Kidney tubule cell (primary cell): ENCODE results near the gene RNF123.
A peak's percentile ranks its signal among the peaks of the same experiment; 100 is the strongest.

ENCODE experiments used
- DNase-seq: peaks from one replicate; pipeline ENCODE4 v3.0.0-alpha.2; 2018; ENCODE audit warnings: low spot score

RNF123 gene

DNA sequence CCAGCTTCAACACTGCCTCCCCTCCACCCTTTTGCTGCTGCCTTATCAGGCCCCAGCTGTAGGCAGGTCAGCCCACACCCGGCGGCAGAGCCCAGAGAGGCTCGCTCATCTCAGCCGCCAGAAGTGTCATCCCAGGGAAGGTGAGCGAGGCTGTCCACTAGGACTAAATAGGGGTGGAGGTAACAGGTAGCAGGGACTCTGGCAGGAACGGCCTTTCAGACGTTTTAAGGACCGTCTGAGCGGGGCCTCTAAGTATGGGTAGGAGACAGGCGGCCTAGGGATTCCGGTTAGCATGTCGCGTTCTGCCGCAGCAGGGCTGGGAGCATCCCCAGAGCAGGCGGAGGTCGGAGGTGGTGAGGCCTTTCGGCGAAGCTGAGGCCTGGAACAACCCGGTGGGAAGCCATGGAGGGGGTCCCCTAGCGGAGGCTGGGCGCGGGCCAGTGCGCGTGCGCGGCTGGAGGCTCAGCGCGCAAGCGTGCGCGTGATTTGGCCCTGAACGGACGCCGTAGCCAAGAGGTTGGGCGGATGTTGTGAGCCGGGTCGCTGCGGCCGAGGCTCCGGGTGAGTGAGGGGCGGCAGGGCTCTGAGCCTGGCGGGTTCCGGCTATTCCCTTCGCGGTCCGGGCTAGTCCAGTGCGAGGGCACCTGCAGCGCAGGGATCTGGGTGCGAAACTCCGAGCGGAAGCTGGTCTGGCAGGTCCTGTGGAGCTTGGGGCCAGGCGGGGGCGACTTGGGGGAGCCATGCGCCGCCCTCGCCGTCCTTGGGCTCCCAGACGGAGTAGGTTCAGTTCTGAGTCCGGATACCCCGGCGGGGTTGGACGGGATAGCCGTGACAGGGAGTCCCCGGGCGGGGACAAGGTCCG lies at the start of gene RNF123, which contains the start of gene MST1:
Gene RNF123 (plus strand): TSS at position 512 of the 862 bp plus-strand sequence. CDS start 1,609 bp downstream, outside the sequence.
Gene MST1 (minus strand): TSS at position 429 of the 862 bp plus-strand sequence. CDS start 783 bp downstream, outside the sequence.
- DNase-seq, result peak; percentile 90

DNA sequence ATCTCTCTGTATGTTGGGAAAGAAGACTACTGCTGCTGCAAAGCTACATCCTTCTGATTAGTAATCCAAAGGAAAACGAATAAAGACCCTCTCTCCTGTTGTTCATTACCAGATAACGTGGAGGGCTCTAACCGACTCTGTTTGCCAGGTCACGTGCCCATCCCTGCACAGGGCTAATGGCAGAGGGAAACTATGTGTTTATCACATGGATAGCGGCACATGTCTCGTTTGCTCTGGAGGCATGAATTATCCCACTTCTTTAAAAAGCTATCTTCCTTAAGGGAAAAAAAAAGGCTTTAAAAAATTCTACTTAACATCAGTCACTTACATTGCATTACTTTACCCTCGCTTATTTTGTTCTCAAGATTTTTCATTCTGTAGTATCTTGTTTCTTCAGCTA lies 48.1 kb upstream of the RNF123 start:
- no peak for DNase-seq

DNA sequence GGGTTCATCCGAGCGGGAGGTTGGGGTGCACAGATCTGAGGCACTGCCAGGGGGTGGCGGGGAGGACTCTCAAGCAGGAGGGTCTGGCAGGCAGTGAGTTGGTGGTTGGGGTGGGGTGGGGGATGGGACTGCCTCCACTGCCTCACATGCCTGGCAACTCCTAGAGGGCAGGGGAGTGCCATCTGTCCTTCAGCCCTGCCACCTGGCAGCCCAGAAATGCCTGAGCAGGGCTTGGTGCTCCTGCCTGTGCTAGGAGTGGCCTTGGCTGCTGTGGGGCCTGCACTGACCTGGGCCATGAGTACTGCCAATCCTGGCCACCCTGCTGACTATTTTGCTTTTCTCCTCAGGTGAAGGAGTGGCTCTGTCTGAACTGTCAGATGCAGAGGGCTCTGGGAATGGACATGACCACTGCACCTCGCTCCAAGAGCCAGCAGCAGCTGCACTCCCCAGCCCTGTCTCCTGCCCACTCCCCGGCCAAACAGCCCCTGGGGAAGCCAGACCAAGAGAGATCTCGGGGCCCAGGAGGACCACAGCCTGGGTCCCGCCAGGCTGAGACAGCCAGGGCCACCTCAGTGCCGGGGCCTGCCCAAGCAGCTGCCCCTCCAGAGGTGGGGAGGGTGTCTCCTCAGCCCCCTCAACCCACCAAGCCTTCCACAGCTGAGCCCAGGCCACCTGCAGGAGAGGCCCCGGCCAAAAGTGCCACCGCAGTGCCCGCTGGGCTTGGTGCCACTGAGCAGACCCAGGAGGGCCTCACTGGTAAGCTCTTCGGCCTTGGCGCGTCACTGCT lies 47.2 kb upstream of the RNF123 start:
- DNase-seq, result no peak

DNA sequence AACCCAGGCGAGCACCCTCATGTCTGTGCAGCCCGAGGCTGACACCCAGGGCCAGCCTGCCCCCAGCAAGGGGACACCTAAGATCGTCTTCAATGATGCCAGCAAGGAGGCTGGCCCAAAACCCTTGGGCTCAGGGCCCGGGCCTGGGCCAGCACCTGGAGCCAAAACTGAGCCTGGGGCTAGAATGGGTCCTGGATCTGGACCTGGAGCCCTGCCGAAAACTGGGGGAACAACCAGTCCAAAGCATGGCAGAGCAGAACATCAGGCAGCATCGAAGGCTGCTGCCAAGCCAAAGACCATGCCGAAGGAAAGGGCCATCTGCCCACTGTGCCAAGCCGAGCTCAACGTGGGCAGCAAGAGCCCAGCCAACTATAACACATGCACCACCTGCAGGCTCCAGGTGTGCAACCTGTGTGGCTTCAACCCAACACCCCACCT lies 46.6 kb upstream of the RNF123 start:
- DNase-seq, result no peak

DNA sequence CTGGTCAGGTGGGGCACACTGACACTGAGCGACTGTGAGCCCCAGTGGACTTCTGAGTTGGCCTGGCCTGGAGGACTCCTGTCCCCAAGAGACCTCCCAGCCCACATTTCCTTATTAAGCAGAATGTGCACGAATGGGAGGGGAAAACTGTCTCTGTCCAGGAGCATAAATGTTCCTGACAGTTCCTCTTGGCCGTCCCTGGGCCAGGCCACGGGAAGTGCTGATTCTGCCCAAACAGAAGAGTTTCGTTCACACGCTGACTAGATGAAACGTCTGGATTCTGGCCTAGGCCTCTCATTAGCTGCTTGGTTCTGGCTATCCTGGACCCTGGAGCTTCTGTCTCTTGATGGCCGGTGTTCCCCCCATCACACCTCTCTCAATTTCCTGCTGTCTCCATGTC lies 44.7 kb upstream of the RNF123 start:
- no peak for DNase-seq

DNA sequence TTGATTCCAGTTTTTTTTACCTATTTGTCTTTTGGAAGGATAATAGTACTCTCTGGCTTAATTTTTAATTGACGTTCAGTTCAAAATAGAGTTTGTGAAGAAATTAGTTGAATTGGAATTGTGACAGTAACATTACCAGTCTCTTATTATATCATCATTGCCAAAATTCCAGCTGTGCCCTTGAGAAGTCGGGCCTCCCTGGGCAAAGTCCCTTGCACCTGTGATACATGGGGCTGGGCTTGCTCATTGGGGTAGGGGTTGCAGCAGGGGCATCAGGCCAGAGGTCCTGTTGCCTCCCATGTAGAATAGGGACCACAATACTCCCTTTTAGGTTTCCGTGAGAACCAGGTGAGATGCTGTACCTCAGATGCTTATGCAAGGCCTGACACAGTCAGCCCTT lies 43.1 kb upstream of the RNF123 start:
- DNase-seq, result no peak

DNA sequence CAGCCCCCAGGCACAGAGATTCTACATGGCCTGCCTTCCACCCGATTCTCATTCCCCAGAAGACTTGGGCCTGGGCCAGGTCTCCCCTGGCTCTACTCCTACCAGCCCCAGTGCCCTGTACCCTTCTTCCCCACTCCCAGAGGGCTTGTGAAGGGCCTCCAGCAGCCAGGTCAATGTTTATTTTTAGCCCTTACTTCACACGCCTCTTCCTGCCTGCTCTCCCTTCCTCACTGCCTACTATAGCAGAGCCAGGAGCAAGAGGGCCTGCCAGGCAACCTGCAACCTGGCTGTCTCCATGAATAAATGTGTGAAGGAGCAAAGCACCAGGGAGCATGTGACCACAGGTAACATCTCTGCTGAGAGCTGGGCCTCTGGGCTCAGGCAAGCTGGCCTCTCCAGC lies 41.6 kb upstream of the RNF123 start:
- DNase-seq, result peak; percentile 21

DNA sequence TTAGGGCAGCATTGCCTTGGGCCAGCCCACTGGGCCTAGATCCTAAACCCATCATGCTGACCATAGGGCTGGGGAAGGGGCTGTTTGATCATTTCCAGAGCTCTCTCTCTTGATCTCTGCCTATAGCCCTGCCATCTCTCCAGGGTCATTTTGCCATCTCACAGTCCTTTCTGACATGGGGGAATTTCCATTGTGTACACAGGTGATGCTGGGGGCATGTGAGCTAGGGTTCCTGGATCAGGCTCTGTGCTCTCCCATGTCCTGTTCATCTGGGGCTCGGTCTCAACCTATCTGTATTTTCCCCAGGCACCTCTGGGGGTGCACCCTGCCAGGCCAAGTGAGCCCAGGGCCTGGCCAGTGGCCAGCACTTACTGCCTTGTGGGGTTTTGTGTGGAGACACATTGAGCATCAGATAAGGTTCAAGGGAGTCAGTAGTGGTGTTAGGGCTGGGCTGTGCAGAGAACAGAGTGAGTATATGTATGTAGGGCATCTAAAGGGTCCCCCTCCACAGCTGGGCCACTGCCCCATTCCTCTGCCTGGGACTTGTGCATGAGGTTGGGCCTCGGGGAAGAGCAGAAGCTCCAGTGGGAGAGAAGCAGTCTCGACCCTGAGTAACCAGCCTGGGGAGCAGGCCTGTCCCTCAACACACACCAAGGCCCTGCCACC lies 40.9 kb upstream of the RNF123 start:
- DNase-seq, result no peak

DNA sequence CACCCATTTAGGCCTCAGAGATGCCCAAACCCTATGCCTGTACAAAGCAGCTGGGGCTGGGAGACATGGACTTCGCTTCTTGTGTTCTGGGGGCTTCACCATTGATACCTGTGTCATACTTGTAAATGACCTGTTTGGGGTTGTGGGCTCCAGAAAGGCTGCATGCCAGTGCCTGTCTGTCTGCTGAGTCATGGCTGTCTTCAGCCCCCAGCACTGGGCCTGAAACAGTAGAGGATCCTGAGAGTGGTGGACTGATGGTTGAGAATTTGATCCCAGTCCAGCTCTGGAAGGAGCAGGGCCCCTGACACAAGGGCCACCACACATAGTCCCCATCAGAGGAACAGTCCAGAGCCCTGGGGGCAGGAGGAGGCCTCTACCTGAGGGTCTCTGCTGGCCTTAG lies 39.8 kb upstream of the RNF123 start:
- DNase-seq, result no peak

DNA sequence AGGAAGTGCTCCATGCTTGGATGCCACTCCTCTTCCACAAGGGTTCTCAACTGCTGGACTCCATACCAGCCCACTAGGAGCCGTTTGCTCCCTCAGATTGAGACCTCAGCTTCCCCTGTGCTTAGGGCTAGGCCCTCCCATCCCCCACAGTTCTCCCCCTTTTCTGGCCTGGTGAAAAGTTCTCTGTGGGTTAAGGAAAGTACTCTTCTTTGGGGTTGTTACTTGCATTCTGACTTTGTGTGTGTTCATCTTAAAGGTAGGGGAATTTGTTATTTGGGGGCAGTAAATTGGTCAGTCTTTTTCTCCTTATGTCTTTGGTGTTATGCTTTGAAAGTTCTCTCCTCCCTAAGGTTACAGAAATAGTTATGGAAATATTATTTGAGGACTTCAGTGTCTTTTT lies 39.2 kb upstream of the RNF123 start:
- no peak for DNase-seq

DNA sequence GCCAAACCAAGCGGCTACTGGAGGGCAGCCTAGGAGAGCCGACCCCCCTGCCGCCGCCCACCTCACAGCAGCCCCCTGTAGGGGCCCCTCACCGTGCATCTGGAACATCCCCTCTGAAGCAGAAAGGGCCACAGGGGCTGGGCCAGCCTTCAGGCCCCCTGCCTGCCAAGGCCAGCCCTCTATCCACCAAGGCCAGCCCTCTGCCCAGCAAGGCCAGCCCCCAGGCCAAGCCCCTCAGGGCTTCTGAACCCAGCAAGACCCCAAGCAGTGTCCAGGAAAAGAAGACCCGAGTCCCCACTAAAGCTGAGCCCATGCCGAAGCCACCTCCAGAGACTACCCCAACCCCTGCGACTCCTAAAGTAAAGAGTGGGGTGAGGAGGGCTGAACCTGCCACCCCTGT lies 38.7 kb upstream of the RNF123 start:
- no peak for DNase-seq

DNA sequence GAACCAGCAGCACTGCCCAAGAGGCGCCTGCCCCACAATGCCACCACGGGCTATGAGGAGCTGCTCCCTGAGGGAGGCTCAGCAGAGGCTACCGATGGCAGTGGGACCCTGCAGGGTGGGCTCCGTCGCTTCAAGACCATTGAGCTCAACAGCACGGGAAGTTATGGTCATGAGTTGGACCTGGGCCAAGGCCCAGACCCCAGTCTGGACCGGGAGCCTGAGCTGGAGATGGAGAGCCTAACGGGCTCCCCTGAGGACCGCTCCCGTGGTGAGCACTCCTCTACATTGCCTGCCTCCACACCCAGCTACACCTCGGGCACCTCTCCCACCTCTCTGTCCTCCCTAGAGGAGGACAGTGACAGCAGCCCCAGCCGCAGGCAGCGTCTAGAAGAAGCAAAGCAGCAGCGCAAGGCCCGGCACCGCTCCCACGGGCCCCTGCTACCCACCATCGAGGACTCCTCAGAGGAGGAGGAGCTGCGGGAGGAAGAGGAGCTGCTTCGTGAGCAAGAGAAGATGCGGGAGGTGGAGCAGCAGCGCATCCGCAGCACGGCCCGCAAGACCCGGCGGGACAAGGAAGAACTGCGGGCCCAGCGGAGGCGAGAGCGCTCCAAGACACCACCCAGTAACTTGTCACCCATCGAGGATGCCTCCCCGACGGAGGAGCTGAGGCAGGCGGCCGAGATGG lies 37.0 kb upstream of the RNF123 start:
- DNase-seq, result no peak

DNA sequence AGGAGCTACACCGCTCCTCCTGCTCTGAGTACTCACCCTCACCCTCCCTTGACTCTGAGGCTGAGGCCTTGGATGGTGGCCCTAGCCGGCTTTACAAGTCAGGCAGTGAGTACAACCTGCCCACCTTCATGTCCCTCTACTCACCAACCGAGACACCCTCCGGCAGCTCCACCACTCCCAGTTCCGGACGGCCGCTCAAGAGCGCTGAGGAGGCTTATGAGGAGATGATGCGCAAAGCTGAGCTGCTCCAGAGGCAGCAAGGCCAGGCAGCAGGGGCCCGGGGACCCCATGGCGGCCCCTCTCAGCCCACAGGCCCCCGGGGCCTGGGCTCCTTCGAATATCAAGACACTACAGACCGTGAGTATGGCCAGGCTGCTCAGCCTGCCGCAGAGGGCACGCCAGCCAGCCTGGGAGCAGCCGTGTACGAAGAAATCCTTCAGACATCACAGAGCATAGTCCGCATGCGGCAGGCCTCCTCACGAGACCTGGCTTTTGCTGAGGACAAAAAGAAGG lies 36.4 kb upstream of the RNF123 start:
- DNase-seq, result peak; percentile 17

DNA sequence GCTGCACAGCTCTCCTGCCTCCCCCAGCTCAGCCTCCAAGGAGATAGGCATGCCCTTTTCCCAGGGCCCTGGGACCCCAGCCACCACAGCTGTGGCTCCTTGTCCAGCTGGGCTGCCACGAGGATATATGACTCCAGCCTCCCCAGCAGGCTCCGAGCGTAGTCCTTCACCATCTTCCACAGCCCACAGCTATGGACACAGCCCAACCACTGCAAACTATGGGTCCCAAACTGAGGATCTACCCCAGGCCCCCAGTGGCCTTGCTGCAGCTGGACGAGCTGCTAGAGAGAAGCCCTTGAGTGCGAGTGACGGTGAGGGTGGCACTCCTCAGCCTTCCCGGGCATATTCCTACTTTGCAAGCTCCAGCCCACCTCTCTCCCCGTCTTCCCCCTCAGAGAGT lies 35.7 kb upstream of the RNF123 start:
- DNase-seq, result no peak

DNA sequence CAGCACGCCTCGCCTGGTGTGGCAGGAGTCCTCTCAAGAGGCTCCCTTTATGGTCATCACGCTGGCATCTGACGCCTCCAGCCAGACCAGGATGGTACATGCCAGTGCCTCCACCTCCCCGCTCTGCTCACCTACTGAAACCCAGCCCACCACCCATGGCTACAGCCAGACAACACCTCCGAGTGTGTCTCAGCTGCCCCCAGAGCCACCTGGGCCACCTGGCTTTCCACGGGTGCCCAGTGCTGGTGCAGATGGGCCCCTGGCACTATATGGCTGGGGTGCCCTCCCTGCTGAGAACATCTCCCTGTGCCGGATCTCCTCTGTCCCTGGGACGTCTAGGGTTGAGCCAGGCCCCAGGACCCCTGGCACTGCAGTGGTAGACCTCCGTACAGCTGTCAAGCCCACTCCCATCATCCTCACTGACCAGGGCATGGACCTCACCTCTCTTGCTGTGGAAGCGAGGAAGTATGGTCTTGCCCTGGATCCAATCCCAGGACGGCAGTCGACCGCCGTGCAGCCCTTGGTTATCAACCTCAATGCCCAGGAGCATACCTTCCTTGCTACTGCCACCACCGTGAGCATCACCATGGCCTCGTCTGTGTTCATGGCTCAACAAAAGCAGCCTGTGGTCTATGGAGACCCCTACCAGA lies 35.1 kb upstream of the RNF123 start:
- no peak for DNase-seq

DNA sequence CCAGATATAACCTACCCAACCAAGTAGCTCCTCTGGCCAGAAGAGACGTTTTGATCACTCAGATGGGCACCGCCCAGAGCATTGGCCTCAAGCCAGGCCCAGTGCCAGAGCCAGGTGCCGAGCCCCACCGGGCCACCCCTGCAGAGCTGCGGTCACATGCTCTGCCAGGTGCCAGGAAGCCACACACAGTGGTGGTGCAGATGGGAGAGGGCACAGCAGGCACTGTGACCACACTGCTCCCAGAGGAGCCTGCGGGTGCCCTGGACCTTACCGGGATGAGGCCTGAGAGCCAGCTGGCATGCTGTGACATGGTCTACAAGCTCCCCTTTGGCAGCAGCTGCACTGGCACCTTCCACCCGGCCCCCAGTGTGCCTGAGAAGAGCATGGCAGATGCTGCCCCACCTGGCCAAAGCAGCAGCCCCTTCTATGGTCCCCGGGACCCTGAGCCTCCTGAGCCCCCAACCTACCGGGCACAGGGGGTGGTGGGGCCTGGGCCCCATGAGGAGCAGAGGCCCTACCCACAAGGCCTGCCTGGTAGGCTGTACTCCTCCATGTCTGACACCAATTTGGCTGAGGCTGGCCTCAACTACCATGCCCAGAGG lies 34.3 kb upstream of the RNF123 start:
- no peak for DNase-seq

DNA sequence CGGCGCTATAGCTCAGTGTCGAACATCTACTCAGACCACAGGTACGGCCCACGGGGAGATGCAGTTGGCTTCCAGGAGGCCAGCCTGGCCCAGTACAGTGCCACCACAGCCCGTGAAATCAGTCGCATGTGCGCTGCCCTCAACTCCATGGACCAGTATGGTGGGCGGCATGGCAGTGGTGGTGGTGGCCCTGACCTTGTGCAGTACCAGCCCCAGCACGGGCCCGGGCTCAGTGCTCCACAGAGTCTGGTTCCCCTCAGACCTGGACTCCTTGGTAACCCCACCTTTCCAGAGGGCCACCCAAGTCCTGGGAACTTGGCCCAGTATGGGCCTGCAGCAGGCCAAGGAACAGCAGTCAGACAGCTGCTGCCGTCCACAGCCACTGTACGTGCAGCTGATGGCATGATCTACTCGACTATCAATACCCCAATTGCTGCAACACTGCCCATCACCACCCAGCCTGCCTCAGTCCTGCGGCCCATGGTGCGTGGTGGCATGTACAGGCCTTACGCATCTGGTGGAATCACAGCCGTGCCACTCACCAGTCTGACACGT lies 33.5 kb upstream of the RNF123 start:
- no peak for DNase-seq

DNA sequence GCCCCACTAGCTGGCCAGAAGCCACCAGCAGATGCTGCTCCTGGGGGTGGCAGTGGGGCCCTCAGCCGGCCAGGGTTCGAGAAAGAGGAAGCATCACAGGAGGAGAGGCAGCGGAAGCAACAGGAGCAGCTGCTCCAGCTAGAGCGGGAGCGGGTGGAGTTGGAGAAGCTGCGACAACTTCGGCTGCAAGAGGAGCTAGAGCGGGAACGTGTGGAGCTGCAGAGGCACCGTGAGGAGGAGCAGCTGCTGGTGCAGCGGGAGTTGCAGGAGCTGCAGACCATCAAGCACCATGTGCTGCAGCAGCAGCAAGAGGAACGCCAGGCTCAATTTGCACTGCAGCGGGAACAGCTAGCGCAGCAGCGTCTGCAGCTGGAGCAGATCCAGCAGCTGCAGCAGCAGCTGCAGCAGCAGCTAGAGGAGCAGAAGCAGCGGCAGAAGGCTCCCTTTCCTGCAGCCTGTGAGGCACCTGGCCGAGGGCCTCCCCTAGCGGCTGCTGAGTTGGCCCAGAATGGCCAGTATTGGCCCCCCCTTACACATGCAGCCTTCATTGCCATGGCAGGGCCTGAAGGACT lies 32.7 kb upstream of the RNF123 start:
- DNase-seq, result no peak

DNA sequence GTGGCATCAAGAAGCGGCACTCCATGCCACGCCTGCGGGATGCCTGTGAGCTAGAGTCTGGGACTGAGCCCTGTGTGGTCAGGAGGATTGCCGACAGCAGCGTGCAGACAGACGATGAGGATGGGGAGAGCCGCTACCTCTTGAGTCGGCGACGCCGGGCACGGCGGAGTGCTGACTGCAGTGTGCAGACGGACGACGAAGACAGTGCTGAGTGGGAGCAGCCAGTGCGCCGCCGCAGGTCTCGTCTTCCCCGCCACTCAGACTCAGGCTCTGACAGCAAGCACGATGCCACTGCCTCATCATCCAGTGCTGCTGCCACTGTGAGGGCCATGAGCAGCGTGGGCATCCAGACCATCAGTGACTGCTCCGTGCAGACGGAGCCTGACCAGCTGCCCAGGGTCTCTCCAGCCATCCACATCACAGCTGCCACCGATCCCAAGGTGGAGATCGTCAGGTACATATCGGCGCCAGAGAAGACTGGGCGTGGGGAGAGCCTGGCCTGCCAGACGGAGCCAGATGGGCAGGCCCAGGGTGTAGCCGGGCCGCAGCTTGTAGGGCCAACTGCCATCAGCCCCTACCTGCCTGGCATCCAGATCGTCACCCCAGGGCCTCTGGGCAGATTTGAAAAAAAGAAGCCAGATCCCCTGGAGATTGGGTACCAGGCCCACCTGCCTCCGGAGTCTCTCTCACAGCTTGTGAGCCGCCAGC lies 32.0 kb upstream of the RNF123 start:
- no peak for DNase-seq
